Activated naive CD4-positive, alpha-beta T cell treated with anti-CD3 and anti-CD28 coated beads, Interleukin-2, amount 50 U/mL, for 16 hours (primary cell): ENCODE results near the gene SETD3.

Source experiments
- DNase-seq: peaks from one replicate; pipeline ENCODE4 v3.0.0-alpha.2; 2020

Gene SETD3

GRCh38 chr14:99479906-99480869 lies at the start of gene SETD3:
TSS of gene SETD3 (minus strand) at chr14:99480859. CDS start at chr14:99465805, 15,054 bp downstream.
- DNase-seq, result peak; percentile 33

- DNase-seq, result no peak
Measured at GRCh38 chr14:99529899-99530298, 49.2 kb upstream of the SETD3 start.

GRCh38 chr14:99527427-99528076 lies 46.9 kb upstream of the SETD3 start:
- no peak for DNase-seq

GRCh38 chr14:99527026-99527425 lies 46.4 kb upstream of the SETD3 start:
- DNase-seq, result no peak

- DNase-seq, result no peak
Measured at GRCh38 chr14:99525699-99526080, 45.0 kb upstream of the SETD3 start.

- DNase-seq, result no peak
Measured at GRCh38 chr14:99524804-99525698, 44.4 kb upstream of the SETD3 start.

- DNase-seq, result no peak
Measured at GRCh38 chr14:99524091-99524661, 43.5 kb upstream of the SETD3 start.

GRCh38 chr14:99523704-99524055 lies 43.0 kb upstream of the SETD3 start:
- DNase-seq, result no peak

GRCh38 chr14:99522934-99523703 lies 42.5 kb upstream of the SETD3 start:
- no peak for DNase-seq

- no peak for DNase-seq
Measured at GRCh38 chr14:99522457-99522891, 41.8 kb upstream of the SETD3 start.

GRCh38 chr14:99522025-99522401 lies 41.4 kb upstream of the SETD3 start:
- no peak for DNase-seq

- DNase-seq, result no peak
Measured at GRCh38 chr14:99521176-99522024, 40.7 kb upstream of the SETD3 start.

GRCh38 chr14:99520571-99521081 lies 40.0 kb upstream of the SETD3 start:
- DNase-seq, result no peak

- peak; percentile 5 for DNase-seq
Measured at GRCh38 chr14:99519931-99520421, 39.3 kb upstream of the SETD3 start.

- DNase-seq, result peak; percentile 3
Measured at GRCh38 chr14:99519347-99519881, 38.8 kb upstream of the SETD3 start.

- DNase-seq, result peak; percentile 83
Measured at GRCh38 chr14:99518441-99519346, 38.0 kb upstream of the SETD3 start.

- peak; percentile 9 for DNase-seq
Measured at GRCh38 chr14:99517643-99518381, 37.2 kb upstream of the SETD3 start.
